PC-9 (cell line): Measurements from ENCODE around the gene CAND1. TPM values are rescaled to one million over a fixed set of nuclear protein-coding genes. Genes with fewer than 3 reads are reported as not detected.

Experiments used
- BruUV-seq: library from RNA; stranded (reverse); fragments of 400-500 nt; replicated peaks from 2 replicates; lab custom pipeline; 2021; lab: Mats Ljungman, UMichigan
- CTCF ChIA-PET: fragments of 300-600 bp; sonication (Branson Sonifier 250); formaldehyde crosslinking; loops from one replicate; lab custom pipeline; 2022; ENCODE audit warnings: antibody characterized with exemption; lab: Charles Lee
- POLR2A ChIA-PET: fragments of 300-600 bp; sonication (Branson Sonifier 250); formaldehyde crosslinking; loops from one replicate; lab custom pipeline; 2022; ENCODE audit warnings: antibody characterized with exemption; ENCODE audit not compliant: unreplicated experiment; lab: Charles Lee
- DNase-seq, 2 experiments: peaks; one replicate each; pipeline versions ENCODE4 v3.0.0 to v3.0.0-alpha.2; 2015 to 2022; ENCODE audit warnings: mixed read lengths in 1 of 2
- H2AFZ ChIP-seq: fragments of 200-600 bp; sonication (generic); 2 replicates; pipeline ENCODE4 v1.8.1; 2017; ENCODE audit warnings: antibody characterized with exemption
- H3F3A ChIP-seq: fragments of 200-600 bp; sonication (generic); 2 replicates; pipeline ENCODE4 v1.8.1; 2017; ENCODE audit warnings: antibody characterized with exemption, mild to moderate bottlenecking, low read depth; ENCODE audit not compliant: insufficient read depth
- H3K27ac ChIP-seq: fragments of 200-600 bp; sonication (generic); 2 replicates; pipeline ENCODE4 v1.6.1; 2016; ENCODE audit warnings: mixed run types
- H3K27me3 ChIP-seq: fragments of 200-600 bp; sonication (generic); 2 replicates; pipeline ENCODE4 v1.6.1; 2016; ENCODE audit warnings: low read depth, mixed run types; ENCODE audit not compliant: insufficient read depth
- H3K36me3 ChIP-seq: fragments of 200-600 bp; sonication (generic); 2 replicates; pipeline ENCODE4 v1.6.1; 2016; ENCODE audit warnings: low read depth, mixed run types
- H3K4me1 ChIP-seq: fragments of 200-600 bp; sonication (generic); replicated peaks from 2 replicates; pipeline ENCODE4 v1.6.1; 2016; ENCODE audit warnings: mixed run types; ENCODE audit not compliant: insufficient read depth
- H3K4me2 ChIP-seq: fragments of 200-600 bp; sonication (generic); 2 replicates; pipeline ENCODE4 v1.6.1; 2017; ENCODE audit warnings: mixed run types
- H3K4me3 ChIP-seq: fragments of 200-600 bp; sonication (generic); 2 replicates; pipeline ENCODE4 v1.6.1; 2016; ENCODE audit warnings: mixed run types
- H3K79me2 ChIP-seq: fragments of 200-600 bp; sonication (generic); 2 replicates; pipeline ENCODE4 v1.6.1; 2017; ENCODE audit warnings: low read depth, mixed run types
- H3K9me2 ChIP-seq: fragments of 200-600 bp; sonication (generic); 2 replicates; pipeline ENCODE4 v1.8.1; 2017; ENCODE audit warnings: mild to moderate bottlenecking; ENCODE audit not compliant: insufficient read depth
- H3K9me3 ChIP-seq: fragments of 200-600 bp; sonication (generic); 2 replicates; pipeline ENCODE4 v1.8.1; 2016; ENCODE audit warnings: low read depth; ENCODE audit not compliant: insufficient read depth
- H4K20me1 ChIP-seq: fragments of 200-600 bp; sonication (generic); 2 replicates; pipeline ENCODE4 v1.8.1; 2017; ENCODE audit not compliant: insufficient read depth
- CTCF ChIP-seq: fragments of 200-600 bp; sonication (generic); conservative IDR thresholded peaks from 2 replicates; pipeline ENCODE4 v1.6.1; 2017; ENCODE audit warnings: mixed run types, antibody characterized with exemption, mild to moderate bottlenecking, moderate library complexity
- EZH2 ChIP-seq: fragments of 200-600 bp; sonication (generic); IDR thresholded peaks from 2 replicates; pipeline ENCODE4 v1.8.0; 2017; ENCODE audit warnings: antibody characterized with exemption, low read depth
- intact Hi-C: fragments of 100-400 bp; cut with micrococcal nuclease; formaldehyde crosslinking; loops from one replicate; pipeline ENCODE4 v1.10.0; 2022; ENCODE audit not compliant: unreplicated experiment
- total RNA-seq: library from RNA; stranded (reverse); gene quantifications from 2 replicates; pipeline ENCODE4 v1.2.3, GENCODE V29; 2021

Gene CAND1
- total RNA-seq, 1 experiment from 2014 or later, result 169 TPM

- H3K27me3 ChIP-seq, result no peaks in the 10 kb centered on the region
- no peaks in the 10 kb centered on the region for H4K20me1 ChIP-seq
- POLR2A ChIA-PET, result no interaction called here
Measured at GRCh38 chr12:67322580-67322979, 53.4 kb downstream of the CAND1 start.

GRCh38 chr12:67323007-67323406 lies 53.8 kb downstream of the CAND1 start:
- H2AFZ ChIP-seq, result no peak overlapping the region
- DNase-seq, result no peak
- H3K27ac ChIP-seq, result no peak overlapping the region
- no peaks in the 10 kb centered on the region for H3K4me1 ChIP-seq
- BruUV-seq, result no TSS peak
- H3K36me3 ChIP-seq, result peaks cover 3% of the 10 kb centered on the region; the same call in 1 of the 2 replicates
- H3K9me2 ChIP-seq, result no peaks in the 10 kb centered on the region
- H3K27me3 ChIP-seq, result no peaks in the 10 kb centered on the region
- H4K20me1 ChIP-seq, result no peaks in the 10 kb centered on the region
- ChIA-PET POLR2A (no interaction called here), CTCF (no interaction called here)
- H3K9me3 ChIP-seq, result peaks cover 17% of the 10 kb centered on the region; the same call in 1 of the 2 replicates
- no peaks in the 10 kb centered on the region for H3K79me2 ChIP-seq
- intact Hi-C loops, result no loop called here
- TF ChIP-seq EZH2 (no peak), CTCF (no peak)
- H3K4me3 ChIP-seq, result no peak overlapping the region
- no peaks in the 10 kb centered on the region for H3F3A ChIP-seq
- H3K4me2 ChIP-seq, result no peak overlapping the region

More at GRCh38 chr12:67322580-67322979, 53.4 kb downstream of the CAND1 start:
- Histone ChIP-seq H3K9me3 (peaks cover 17% of the 10 kb centered on the region; the same call in 1 of the 2 replicates), H2AFZ (no peak overlapping the region), H3K4me1 (no peaks in the 10 kb centered on the region), H3F3A (no peaks in the 10 kb centered on the region), H3K4me3 (no peak overlapping the region), H3K9me2 (no peaks in the 10 kb centered on the region), H3K4me2 (no peak overlapping the region), H3K79me2 (no peaks in the 10 kb centered on the region), H3K36me3 (peaks cover 3% of the 10 kb centered on the region; the same call in 1 of the 2 replicates), H3K27ac (no peak overlapping the region)
- DNase-seq, result no peak
- intact Hi-C loops, result no loop called here
- CTCF ChIA-PET, result no interaction called here
- BruUV-seq, result no TSS peak
- TF ChIP-seq CTCF (no peak), EZH2 (no peak)

GRCh38 chr12:67326637-67327036 lies 57.5 kb downstream of the CAND1 start:
- H3K27ac ChIP-seq, result no peak overlapping the region
- peaks cover 17% of the 10 kb centered on the region; the same call in 1 of the 2 replicates for H3K9me3 ChIP-seq
- H3K4me1 ChIP-seq, result no peaks in the 10 kb centered on the region
- ChIA-PET CTCF (no interaction called here), POLR2A (no interaction called here)
- H3K79me2 ChIP-seq, result no peaks in the 10 kb centered on the region
- H3K27me3 ChIP-seq, result no peaks in the 10 kb centered on the region
- no peak for DNase-seq
- TF ChIP-seq CTCF (no peak), EZH2 (no peak)
- no peak overlapping the region for H2AFZ ChIP-seq
- H4K20me1 ChIP-seq, result no peaks in the 10 kb centered on the region
- no TSS peak for BruUV-seq
- no peaks in the 10 kb centered on the region for H3K9me2 ChIP-seq
- no peak overlapping the region for H3K4me2 ChIP-seq
- intact Hi-C loops, result no loop called here
- no peak overlapping the region for H3K4me3 ChIP-seq
- no peaks in the 10 kb centered on the region for H3F3A ChIP-seq
- no peaks in the 10 kb centered on the region for H3K36me3 ChIP-seq
